ENCODE results near the gene STPG4.
"Not testable (repeated sequence)": the region's sequence is repeated elsewhere in the genome, so short reads cannot be mapped to it uniquely, and the experiment has no call there.

GRCh38 chr2:47120424-47120823, 34.7 kb downstream of the STPG4 start:
- not testable (repeated sequence) for TF ChIP-seq CTCF (conservative IDR thresholded peaks at IDR 0.05); EZH2 (IDR thresholded peaks at IDR 0.05; ENCODE audit: low read depth)
